H1 (cell line): ENCODE data around the gene PDE4D. TPM values are rescaled to one million over a fixed set of nuclear protein-coding genes. Genes with fewer than 3 reads are reported as not detected.

ENCODE experiments used
- CTCF ChIA-PET: fragments of 300-600 bp; sonication (Branson Sonifier 250); formaldehyde crosslinking; loops from one replicate; lab custom pipeline; 2021; ENCODE audit not compliant: partially characterized antibody; lab: Charles Lee
- POLR2A ChIA-PET: fragments of 300-600 bp; sonication (Branson Sonifier 250); formaldehyde crosslinking; loops from one replicate; lab custom pipeline; 2021; ENCODE audit warnings: inconsistent platforms; ENCODE audit not compliant: partially characterized antibody; lab: Charles Lee
- DNase-seq, 2 experiments: peaks; one replicate each; pipeline versions ENCODE4 v3.0.0 to v3.0.0-alpha.2; 2010 to 2022; ENCODE audit warnings: low spot score in 2 of 2, low read depth in 1 of 2, mixed read lengths in 1 of 2
- FAIRE-seq: peaks from 2 replicates; lab custom pipeline; 2011; peaks lifted over from hg19 to GRCh38; lab: Jason Lieb, UNC
- H2AFZ ChIP-seq: 2 replicates; pipeline ENCODE4 v1.8.1; 2012; ENCODE audit warnings: low read length, inconsistent platforms
- H2AK5ac ChIP-seq: 2 replicates; pipeline ENCODE4 v1.6.1; 2013; ENCODE audit warnings: low read depth, low read length
- H2BK120ac ChIP-seq: replicated peaks from 2 replicates; pipeline ENCODE3; 2013; ENCODE audit warnings: low read depth, low read length, inconsistent platforms
- H2BK12ac ChIP-seq: 2 replicates; pipeline ENCODE4 v1.6.1; 2013; ENCODE audit warnings: low read depth, low read length
- H2BK15ac ChIP-seq: 2 replicates; pipeline ENCODE4 v1.6.1; 2013; ENCODE audit warnings: low read length
- H2BK20ac ChIP-seq: 2 replicates; pipeline ENCODE4 v1.6.1; 2013; ENCODE audit warnings: low read length
- H2BK5ac ChIP-seq: 2 replicates; pipeline ENCODE4 v1.6.1; 2013; ENCODE audit warnings: low read depth, low read length
- H3K14ac ChIP-seq: 2 replicates; pipeline ENCODE4 v1.6.1; 2013; ENCODE audit warnings: inconsistent platforms; ENCODE audit not compliant: insufficient read length
- H3K18ac ChIP-seq: 2 replicates; pipeline ENCODE4 v1.6.1; 2013; ENCODE audit warnings: low read length; ENCODE audit errors: extremely low read depth
- H3K23ac ChIP-seq: 2 replicates; pipeline ENCODE4 v1.6.1; 2013; ENCODE audit warnings: inconsistent platforms; ENCODE audit not compliant: insufficient read length
- H3K23me2 ChIP-seq: 2 replicates; pipeline ENCODE4 v1.6.1; 2013; ENCODE audit warnings: low read depth, low read length
- H3K27ac ChIP-seq: 2 replicates; pipeline ENCODE4 v1.6.1; 2011; ENCODE audit warnings: low read depth, low read length, inconsistent platforms
- H3K27me3 ChIP-seq, 4 experiments: replicated peaks in 1 of 4; 1 replicate in 1 of 4; 2 replicates in 3 of 4; pipeline versions ENCODE4 v1.6.1 to v1.8.1; 2011 to 2013; ENCODE audit warnings: low read length in 3 of 4, mild to moderate bottlenecking in 3 of 4, inconsistent platforms in 2 of 4, mixed read lengths in 2 of 4, moderate library complexity in 1 of 4; ENCODE audit not compliant: control insufficient read depth in 3 of 4, insufficient read depth in 3 of 4; ENCODE audit errors: extremely low read depth in 1 of 4
- H3K36me3 ChIP-seq, 4 experiments: 2 replicates each; pipeline versions ENCODE4 v1.6.1 to v1.8.1; 2011 to 2013; ENCODE audit warnings: mild to moderate bottlenecking in 4 of 4, low read length in 3 of 4, moderate library complexity in 2 of 4, control low read depth in 1 of 4, inconsistent platforms in 1 of 4; ENCODE audit not compliant: insufficient read depth in 4 of 4, control insufficient read depth in 2 of 4
- H3K4ac ChIP-seq: replicated peaks from 2 replicates; pipeline ENCODE3; 2013; ENCODE audit warnings: low read length, low read depth, mixed read lengths, inconsistent platforms; ENCODE audit not compliant: insufficient read length
- H3K4me1 ChIP-seq, 4 experiments: replicated peaks in 1 of 4; 1 replicate in 1 of 4; 2 replicates in 3 of 4; pipeline versions ENCODE4 v1.6.1 to v1.8.1; 2011 to 2013; ENCODE audit warnings: low read length in 3 of 4, inconsistent platforms in 2 of 4, mixed read lengths in 1 of 4; ENCODE audit not compliant: insufficient read depth in 4 of 4, control insufficient read depth in 3 of 4
- H3K4me2 ChIP-seq, 2 experiments: 2 replicates each; pipeline versions ENCODE4 v1.6.1 to v1.8.1; 2011 to 2013; ENCODE audit warnings: low read depth in 2 of 2, low read length in 2 of 2, control low read depth in 1 of 2, inconsistent platforms in 1 of 2, mild to moderate bottlenecking in 1 of 2; ENCODE audit not compliant: insufficient read depth in 1 of 2
- H3K4me3 ChIP-seq, 4 experiments: fragments of 200-600, 300-600 bp in 1 of 4; sonication (generic), shearing (Covaris generic), sonication (Bioruptor Twin) in 1 of 4; 2 replicates each; pipeline versions ENCODE4 v1.5.1 to v1.8.1; 2011 to 2016; ENCODE audit warnings: low read length in 4 of 4, low read depth in 3 of 4, control low read depth in 2 of 4, inconsistent platforms in 2 of 4, mild to moderate bottlenecking in 2 of 4, mixed read lengths in 1 of 4, moderate library complexity in 1 of 4; ENCODE audit not compliant: insufficient read depth in 2 of 4; ENCODE audit errors: extremely low read depth in 1 of 4
- H3K56ac ChIP-seq: replicated peaks from 2 replicates; pipeline ENCODE3; 2013; ENCODE audit warnings: low read depth, mild to moderate bottlenecking, mixed read lengths, low read length, inconsistent platforms; ENCODE audit not compliant: insufficient read length
- H3K79me1 ChIP-seq: 2 replicates; pipeline ENCODE4 v1.6.1; 2013; ENCODE audit warnings: low read depth, low read length, control low read depth
- H3K79me2 ChIP-seq, 2 experiments: 2 replicates each; pipeline versions ENCODE4 v1.6.1 to v1.8.1; 2012 to 2013; ENCODE audit warnings: low read length in 2 of 2, mild to moderate bottlenecking in 2 of 2, inconsistent platforms in 1 of 2; ENCODE audit not compliant: insufficient read depth in 2 of 2, control insufficient read depth in 1 of 2
- H3K9ac ChIP-seq, 4 experiments: replicated peaks in 1 of 4; 1 replicate in 1 of 4; 2 replicates in 3 of 4; pipeline versions ENCODE4 v1.6.1 to v1.8.1; 2011 to 2013; ENCODE audit warnings: low read depth in 3 of 4, low read length in 3 of 4, control low read depth in 2 of 4, mild to moderate bottlenecking in 2 of 4, moderate library complexity in 2 of 4, inconsistent platforms in 1 of 4; ENCODE audit errors: extremely low read depth in 1 of 4
- H3K9me3 ChIP-seq, 2 experiments: 2 replicates each; pipeline versions ENCODE4 v1.6.1 to v1.8.1; 2012 to 2013; ENCODE audit warnings: mild to moderate bottlenecking in 2 of 2, moderate library complexity in 2 of 2, control low read depth in 1 of 2, inconsistent platforms in 1 of 2, low read depth in 1 of 2, low read length in 1 of 2, mixed read lengths in 1 of 2; ENCODE audit not compliant: insufficient read depth in 2 of 2
- H4K20me1 ChIP-seq, 2 experiments: replicated peaks in 1 of 2; 2 replicates each; pipeline versions ENCODE3 to v1.8.1; 2011 to 2013; ENCODE audit warnings: inconsistent platforms in 2 of 2, low read length in 2 of 2, mild to moderate bottlenecking in 1 of 2; ENCODE audit not compliant: insufficient read depth in 2 of 2, control insufficient read depth in 1 of 2
- H4K5ac ChIP-seq: 2 replicates; pipeline ENCODE4 v1.6.1; 2013; ENCODE audit warnings: low read length, low read depth, mixed read lengths, inconsistent platforms; ENCODE audit not compliant: insufficient read length
- H4K8ac ChIP-seq: 2 replicates; pipeline ENCODE4 v1.8.0; 2013; ENCODE audit warnings: mild to moderate bottlenecking, moderate library complexity, low read length, inconsistent platforms; ENCODE audit not compliant: insufficient read depth; ENCODE audit errors: extremely low read depth
- H4K91ac ChIP-seq: replicated peaks from 2 replicates; pipeline ENCODE3; 2013; ENCODE audit warnings: low read length, mixed read lengths, inconsistent platforms; ENCODE audit not compliant: insufficient read length
- CBX5 ChIP-seq: fragments of 300-800, 300-1000 bp; sonication (generic); IDR thresholded peaks from 2 replicates; pipeline ENCODE4 v1.7.1; 2016; ENCODE audit warnings: antibody characterized with exemption, low read length, low read depth
- POLR2A ChIP-seq, 2 experiments: IDR thresholded peaks; 1 replicate in 1 of 2; 2 replicates in 1 of 2; pipeline ENCODE4 v1.6.1; 2011; ENCODE audit warnings: low read depth in 2 of 2, low read length in 2 of 2, mild to moderate bottlenecking in 2 of 2; ENCODE audit errors: control extremely low read depth in 1 of 2
- WGBS, 2 experiments: shearing (Covaris generic) in 1 of 2; methylation state at CpG; one replicate each; pipeline versions ENCODE4 v1.1.6 to v1.1.7; 2013 to 2015; ENCODE audit warnings: low lambda C conversion rate in 2 of 2, mixed read lengths in 2 of 2, inconsistent platforms in 1 of 2, low coverage in 1 of 2, missing lambda C conversion rate in 1 of 2; ENCODE audit not compliant: insufficient replicate concordance in 2 of 2, insufficient coverage in 1 of 2, insufficient read length in 1 of 2; ENCODE audit errors: extremely low coverage in 1 of 2, missing lambda C conversion rate in 1 of 2; 5-methylcytosine and 5-hydroxymethylcytosine counted together
- polyA plus RNA-seq, 7 experiments: library from polyadenylated mRNA; depleted of rRNA in 3 of 7; stranded (reverse) in 5 of 7; unstranded in 2 of 7; fragments of >200 nt in 5 of 7; fragments of 200-250 nt in 2 of 7; gene quantifications; 1 replicate in 5 of 7; 2 replicates in 1 of 7; 4 replicates in 1 of 7; pipeline versions ENCODE4 v1.2.1 to v1.2.3, GENCODE V29; 2011 to 2013; ENCODE audit warnings: missing spikeins in 2 of 7, mixed read lengths in 2 of 7
- total RNA-seq: library from RNA; stranded (reverse); fragmentation: NEBNext Ultra II Directional; extraction: Animal tissue kit (Norgen Biotek cat#: 25700); gene quantifications from 2 replicates; pipeline ENCODE4 v1.2.1, GENCODE V29; 2021

Gene PDE4D
- total and polyA plus RNA-seq, 2 of the 8 experiments (the other 6 are each of a cell fraction or from before 2014, with no cell fraction given), result 2.3 to 3.7 TPM

DNA sequence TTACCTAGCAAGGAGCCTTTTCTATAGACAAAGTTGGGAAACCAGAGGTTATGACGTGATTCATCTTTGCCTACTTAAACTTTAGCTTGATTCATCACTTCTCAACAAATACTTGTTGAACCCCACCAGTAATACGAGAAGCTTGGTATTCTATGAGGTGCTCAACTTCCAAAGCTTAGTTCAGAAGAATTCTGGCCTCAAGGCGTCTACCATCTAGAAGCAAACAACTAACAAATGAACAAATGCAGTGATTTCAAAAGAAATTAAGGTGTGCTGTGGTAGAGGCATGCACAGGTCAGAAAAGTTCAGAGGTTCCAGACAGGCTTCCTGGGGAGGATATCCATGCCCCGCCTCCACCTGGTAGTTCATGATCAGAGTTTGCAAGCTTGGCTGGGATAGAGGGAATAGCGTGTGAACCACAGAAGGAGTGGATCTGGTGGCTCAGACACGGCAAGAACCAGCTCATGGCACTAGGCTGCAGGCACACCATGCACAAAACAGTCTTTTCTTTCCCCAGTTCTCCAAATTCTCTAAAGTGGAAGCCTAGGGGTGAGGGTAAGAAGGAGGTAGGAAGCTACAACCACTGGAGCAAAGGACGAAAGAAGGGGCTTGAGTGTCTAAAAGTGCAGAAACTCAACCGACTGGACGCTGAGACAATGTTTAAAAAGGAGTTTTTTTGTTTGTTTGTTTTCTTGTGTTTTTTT lies 837.6 kb downstream of the PDE4D start:
- H3K27me3 ChIP-seq, result no peaks in the 10 kb centered on the region
- H3K14ac ChIP-seq, result no peak overlapping the region
- H2BK15ac ChIP-seq, result no peak overlapping the region
- H3K9me3 ChIP-seq, result no peaks in the 10 kb centered on the region
- DNase-seq, result no peak
- no peak overlapping the region for H3K4ac ChIP-seq
- H3K79me2 ChIP-seq, result no peaks in the 10 kb centered on the region
- H3K4me3 ChIP-seq, result no peak overlapping the region
- no peak overlapping the region for H2AK5ac ChIP-seq
- WGBS, 2 experiments, result 87% methylated on average over 9 of the region's 9 CpGs; no CpG with 5 or more reads in 1 of the 2 experiments
- H3K79me1 ChIP-seq, result no peaks in the 10 kb centered on the region
- no peak overlapping the region for H2BK120ac ChIP-seq
- H4K8ac ChIP-seq, result no peak overlapping the region
- H2BK12ac ChIP-seq, result no peak overlapping the region
- H2AFZ ChIP-seq, result no peak overlapping the region
- FAIRE-seq, result no peak
- H2BK5ac ChIP-seq, result no peak overlapping the region
- H3K18ac ChIP-seq, result no peak overlapping the region
- ChIA-PET CTCF (interaction anchor here (0.7 to 1.7 kb wide), 4 partner anchors 22 to 169 kb away, joined by 3 to 9 read pairs (median 4); no protein-coding TSS in a partner anchor), POLR2A (no interaction called here)
- H3K27ac ChIP-seq, result no peak overlapping the region
- H3K23ac ChIP-seq, result no peak overlapping the region
- H3K56ac ChIP-seq, result no peak overlapping the region
- H4K91ac ChIP-seq, result no peak overlapping the region
- H3K36me3 ChIP-seq, result no peaks in the 10 kb centered on the region
- H3K9ac ChIP-seq, result no peak overlapping the region
- no peak overlapping the region for H4K5ac ChIP-seq
- H3K4me1 ChIP-seq, result no peaks in the 10 kb centered on the region
- no peak overlapping the region for H2BK20ac ChIP-seq
- no peaks in the 10 kb centered on the region for H3K23me2 ChIP-seq
- no peak overlapping the region for H3K4me2 ChIP-seq
- H4K20me1 ChIP-seq, result no peaks in the 10 kb centered on the region
- no peak for TF ChIP-seq POLR2A (IDR thresholded peaks at IDR 0.05; ENCODE audit: control extremely low read depth in 1 of 2, low read depth in 2 of 2, low read length in 2 of 2)
- TF ChIP-seq CBX5, result no peak
